Sigmoid colon (tissue), 3 donors: Measurements from ENCODE around the gene EAF2.

ENCODE experiments used
- POLR2A ChIP-seq, 2 donors: fragments of 450-650 bp; IDR thresholded peaks; one replicate each; pipeline ENCODE4 v1.6.1; 2016; ENCODE audit warnings: antibody characterized with exemption in 2 of 2, mild to moderate bottlenecking in 2 of 2, moderate library complexity in 2 of 2
- TF ChIP-seq, protein P1 (sequence below), 4 experiments: fragments of 450-650 bp in 3 of 4; fragments of 200-600 bp in 1 of 4; IDR thresholded peaks; one replicate each; pipeline ENCODE4 v1.5.1; 2016 to 2019; ENCODE audit warnings: antibody characterized with exemption in 4 of 4, mild to moderate bottlenecking in 3 of 4, moderate library complexity in 2 of 4

DNA sequence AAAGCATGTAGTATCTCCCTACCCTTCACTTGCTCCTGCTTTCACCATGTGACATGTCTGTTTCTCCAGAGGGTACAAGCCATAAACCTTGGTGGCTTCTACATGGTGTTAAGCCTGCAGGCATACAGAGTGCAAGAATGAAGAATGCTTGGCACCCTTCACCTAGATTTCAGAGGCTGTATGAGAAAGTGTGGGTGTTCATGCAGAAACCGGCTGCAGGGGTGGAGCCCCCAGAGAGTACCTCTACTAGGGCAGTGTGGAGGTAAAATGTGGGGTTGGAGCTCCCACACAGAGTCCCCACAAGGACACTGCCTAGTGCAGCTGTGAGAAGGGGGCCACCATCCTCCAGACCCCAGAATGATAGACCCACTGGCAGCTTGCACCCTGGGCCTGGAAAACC is 91.4 kb downstream of the EAF2 start:
- TF ChIP-seq POLR2A (IDR thresholded peaks at IDR 0.05): no peak
- TF ChIP-seq, protein P1, sequence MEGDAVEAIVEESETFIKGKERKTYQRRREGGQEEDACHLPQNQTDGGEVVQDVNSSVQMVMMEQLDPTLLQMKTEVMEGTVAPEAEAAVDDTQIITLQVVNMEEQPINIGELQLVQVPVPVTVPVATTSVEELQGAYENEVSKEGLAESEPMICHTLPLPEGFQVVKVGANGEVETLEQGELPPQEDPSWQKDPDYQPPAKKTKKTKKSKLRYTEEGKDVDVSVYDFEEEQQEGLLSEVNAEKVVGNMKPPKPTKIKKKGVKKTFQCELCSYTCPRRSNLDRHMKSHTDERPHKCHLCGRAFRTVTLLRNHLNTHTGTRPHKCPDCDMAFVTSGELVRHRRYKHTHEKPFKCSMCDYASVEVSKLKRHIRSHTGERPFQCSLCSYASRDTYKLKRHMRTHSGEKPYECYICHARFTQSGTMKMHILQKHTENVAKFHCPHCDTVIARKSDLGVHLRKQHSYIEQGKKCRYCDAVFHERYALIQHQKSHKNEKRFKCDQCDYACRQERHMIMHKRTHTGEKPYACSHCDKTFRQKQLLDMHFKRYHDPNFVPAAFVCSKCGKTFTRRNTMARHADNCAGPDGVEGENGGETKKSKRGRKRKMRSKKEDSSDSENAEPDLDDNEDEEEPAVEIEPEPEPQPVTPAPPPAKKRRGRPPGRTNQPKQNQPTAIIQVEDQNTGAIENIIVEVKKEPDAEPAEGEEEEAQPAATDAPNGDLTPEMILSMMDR (IDR thresholded peaks at IDR 0.05): no peak
